B cell (primary cell): ENCODE measurements around the gene KCNJ12. TPM values are rescaled to one million over a fixed set of nuclear protein-coding genes. Genes with fewer than 3 reads are reported as not detected.
"Not testable (repeated sequence)": the region's sequence is repeated elsewhere in the genome, so short reads cannot be mapped to it uniquely, and the experiment has no call there.

ENCODE experiments used
- ATAC-seq: fragments of 200-7000 bp; cut with Tn5 transposase; one replicate; pipeline ENCODE4 v1.10.0; 2021; ENCODE audit warnings: low read depth, mild to moderate bottlenecking, moderate number of reproducible peaks, moderate library complexity
- CTCF ChIA-PET: fragments of 350-600 bp; sonication (Branson Sonifier 250); formaldehyde crosslinking; loops from one replicate; lab custom pipeline; 2021; ENCODE audit warnings: antibody characterized with exemption, inconsistent platforms; lab: Charles Lee
- POLR2A ChIA-PET: fragments of 350-600 bp; sonication (Branson Sonifier 250); formaldehyde crosslinking; loops from one replicate; lab custom pipeline; 2021; ENCODE audit warnings: antibody characterized with exemption; lab: Charles Lee
- DNase-seq: peaks from one replicate; pipeline ENCODE4 v3.0.0; 2013
- H2AFZ ChIP-seq: 2 replicates; pipeline ENCODE4 v1.6.1; 2012; ENCODE audit warnings: mild to moderate bottlenecking, low read depth, low read length; ENCODE audit not compliant: insufficient read depth, poor library complexity, severe bottlenecking
- H3K27ac ChIP-seq, 2 donors: 1 replicate in 1 of 2; 2 replicates in 1 of 2; pipeline ENCODE4 v1.5.1; 2012 to 2013; ENCODE audit warnings: low read length in 2 of 2, mild to moderate bottlenecking in 2 of 2, moderate library complexity in 1 of 2
- H3K27me3 ChIP-seq, 4 experiments: fragments of 200-600 bp in 1 of 4; sonication (generic) in 1 of 4; replicated peaks in 1 of 4; 1 replicate in 2 of 4; 2 replicates in 2 of 4; pipeline versions ENCODE4 v1.6.1 to v1.7.0; 2013 to 2016; ENCODE audit warnings: low read length in 3 of 4, mild to moderate bottlenecking in 2 of 4, mixed read lengths in 1 of 4, moderate library complexity in 1 of 4; ENCODE audit not compliant: insufficient read depth in 4 of 4, control insufficient read depth in 3 of 4; ENCODE audit errors: control extremely low read depth in 1 of 4
- H3K36me3 ChIP-seq, 2 experiments: replicated peaks in 1 of 2; 1 replicate in 1 of 2; 2 replicates in 1 of 2; pipeline versions ENCODE4 v1.6.1 to v1.7.1; 2013; ENCODE audit warnings: low read length in 1 of 2; ENCODE audit not compliant: insufficient read depth in 2 of 2, control insufficient read depth in 1 of 2; ENCODE audit errors: control extremely low read depth in 1 of 2, extremely low read depth in 1 of 2
- H3K4me1 ChIP-seq, 2 donors: fragments of 200-600 bp in 1 of 2; sonication (generic) in 1 of 2; 1 replicate in 1 of 2; 2 replicates in 1 of 2; pipeline versions ENCODE4 v1.5.1 to v1.6.1; 2013 to 2017; ENCODE audit warnings: low read length in 2 of 2; ENCODE audit not compliant: control insufficient read depth in 2 of 2, insufficient read depth in 2 of 2
- H3K4me2 ChIP-seq: replicated peaks from 2 replicates; pipeline ENCODE3; 2012; ENCODE audit warnings: mild to moderate bottlenecking, low read depth, low read length; ENCODE audit not compliant: poor library complexity, severe bottlenecking
- H3K4me3 ChIP-seq, 5 experiments: fragments of 200-600 bp in 1 of 5; sonication (generic) in 1 of 5; 1 replicate in 3 of 5; 2 replicates in 2 of 5; pipeline versions ENCODE4 v1.5.1 to v1.7.0; 2011 to 2016; ENCODE audit warnings: low read length in 4 of 5, mild to moderate bottlenecking in 4 of 5, low read depth in 2 of 5, control low read depth in 1 of 5, moderate library complexity in 1 of 5; ENCODE audit not compliant: insufficient read depth in 1 of 5; ENCODE audit errors: control extremely low read depth in 1 of 5, extremely low read depth in 1 of 5
- H3K79me2 ChIP-seq: fragments of 200-600 bp; sonication (generic); one replicate; pipeline ENCODE4 v1.6.0; 2016; ENCODE audit warnings: low read length; ENCODE audit not compliant: control insufficient read depth, insufficient read depth
- H3K9ac ChIP-seq: fragments of 200-600 bp; sonication (generic); 2 replicates; pipeline ENCODE4 v1.6.1; 2017; ENCODE audit warnings: mild to moderate bottlenecking, low read length, moderate library complexity
- H3K9me3 ChIP-seq, 3 donors: one replicate each; pipeline versions ENCODE4 v1.6.1 to v1.7.1; 2013; ENCODE audit warnings: low read length in 2 of 3; ENCODE audit not compliant: control insufficient read depth in 2 of 3, insufficient read depth in 1 of 3; ENCODE audit errors: control extremely low read depth in 1 of 3
- H4K20me1 ChIP-seq: 2 replicates; pipeline ENCODE4 v1.6.0; 2012; ENCODE audit warnings: mild to moderate bottlenecking, low read length; ENCODE audit not compliant: insufficient read depth, control insufficient read depth, poor library complexity, severe bottlenecking
- H3K27ac Mint-ChIP-seq: one replicate; pipeline ENCODE4 v1.8.0; 2021; ENCODE audit warnings: mixed read lengths
- H3K27me3 Mint-ChIP-seq: one replicate; pipeline ENCODE4 v1.8.0; 2021; ENCODE audit warnings: mixed read lengths
- H3K4me1 Mint-ChIP-seq: one replicate; pipeline ENCODE4 v1.8.0; 2021; ENCODE audit warnings: mixed read lengths
- H3K4me3 Mint-ChIP-seq: one replicate; pipeline ENCODE4 v1.8.0; 2021; ENCODE audit warnings: mixed read lengths
- H3K9me3 Mint-ChIP-seq: one replicate; pipeline ENCODE4 v1.8.0; 2022; ENCODE audit warnings: mixed read lengths; ENCODE audit not compliant: insufficient read depth
- WGBS: methylation state at CpG from one replicate; pipeline ENCODE4 v1.1.5; 2013; ENCODE audit warnings: missing lambda C conversion rate; ENCODE audit not compliant: insufficient coverage; 5-methylcytosine and 5-hydroxymethylcytosine counted together
- intact Hi-C: fragments of 100-400 bp; cut with micrococcal nuclease; formaldehyde crosslinking; loops from one replicate; pipeline ENCODE4 v1.10.0; 2022
- polyA plus RNA-seq: library from polyadenylated mRNA; depleted of rRNA; stranded (reverse); fragments of >200 nt; gene quantifications from 2 replicates; pipeline ENCODE4 v1.2.3, GENCODE V29; 2012
- total RNA-seq, 2 donors: library from RNA; stranded (reverse); fragments of 120-200 nt in 1 of 2; gene quantifications; 1 replicate in 1 of 2; 2 replicates in 1 of 2; pipeline versions ENCODE4 v1.2.3 to v1.2.4, GENCODE V29; 2013 to 2022

The KCNJ12 gene
- total and polyA plus RNA-seq, 2 donors (not counting 1 experiment from before 2014, with no cell fraction given), result not detected

GRCh38 chr17:21426876-21427275 lies 50.7 kb downstream of the KCNJ12 start:
- ATAC-seq, DNase-seq, H4K20me1 ChIP-seq, POLR2A ChIA-PET, H3K27ac ChIP-seq, intact Hi-C loops, H3K4me3 ChIP-seq, H3K79me2 ChIP-seq, H3K4me2 ChIP-seq, H3K27ac Mint-ChIP-seq, H3K9me3 Mint-ChIP-seq, H3K36me3 ChIP-seq, H3K9me3 ChIP-seq, H3K4me3 Mint-ChIP-seq, H3K27me3 ChIP-seq, H3K9ac ChIP-seq, H3K4me1 Mint-ChIP-seq, H3K27me3 Mint-ChIP-seq, H3K4me1 ChIP-seq, H2AFZ ChIP-seq, CTCF ChIA-PET: not testable (repeated sequence)
- 93% methylated on average over 4 of the region's 8 CpGs for WGBS

- H3K4me2 ChIP-seq, intact Hi-C loops, CTCF ChIA-PET, H3K4me3 ChIP-seq, H2AFZ ChIP-seq, H3K27me3 Mint-ChIP-seq, H3K27ac ChIP-seq, H3K79me2 ChIP-seq, H4K20me1 ChIP-seq, H3K9me3 Mint-ChIP-seq, H3K4me3 Mint-ChIP-seq, H3K4me1 Mint-ChIP-seq, DNase-seq, H3K36me3 ChIP-seq, ATAC-seq, H3K27ac Mint-ChIP-seq, H3K27me3 ChIP-seq, H3K4me1 ChIP-seq, H3K9ac ChIP-seq, H3K9me3 ChIP-seq, POLR2A ChIA-PET: not testable (repeated sequence)
- no CpG with 5 or more reads among the region's 3 CpGs for WGBS
Observed at GRCh38 chr17:21427727-21428126, 51.6 kb downstream of the KCNJ12 start.

DNA sequence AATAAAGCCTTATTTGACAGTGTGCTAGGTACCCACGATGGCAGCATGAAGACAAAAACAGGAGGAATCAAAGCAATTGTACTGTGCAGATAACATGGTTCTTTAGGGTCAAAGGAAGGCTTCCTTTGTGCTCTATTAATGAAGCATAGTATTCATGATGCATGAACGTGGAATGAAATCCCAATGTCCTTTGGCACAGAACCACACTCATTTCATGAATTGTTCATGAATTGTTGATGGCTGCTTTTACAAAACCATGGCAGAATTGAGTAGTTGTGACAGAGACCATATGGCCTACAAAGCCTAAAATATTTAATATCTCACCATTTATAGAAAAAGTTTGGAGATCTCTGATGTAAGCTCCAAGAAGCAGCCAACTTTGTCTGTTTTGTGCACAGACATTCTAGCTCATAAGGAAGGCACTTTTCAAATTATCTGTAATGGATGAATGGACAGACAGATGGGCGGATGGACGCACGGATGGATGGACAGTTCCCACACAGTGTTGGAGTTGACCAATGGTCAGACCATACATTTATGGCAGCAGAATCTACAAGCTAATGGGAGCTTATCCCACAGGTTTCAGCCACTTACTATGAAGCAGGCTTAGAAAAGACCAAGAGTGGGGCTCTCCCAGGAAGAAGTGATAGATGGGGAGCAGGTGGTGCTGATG lies 52.7 kb downstream of the KCNJ12 start:
- H3K9ac ChIP-seq, H3K4me3 Mint-ChIP-seq, H3K36me3 ChIP-seq, POLR2A ChIA-PET, H2AFZ ChIP-seq, H3K79me2 ChIP-seq, intact Hi-C loops, ATAC-seq, CTCF ChIA-PET, H3K4me1 ChIP-seq, H3K27ac ChIP-seq, H3K27ac Mint-ChIP-seq, H3K9me3 Mint-ChIP-seq, H3K4me2 ChIP-seq, DNase-seq, H3K27me3 Mint-ChIP-seq, H3K4me3 ChIP-seq, H4K20me1 ChIP-seq, H3K9me3 ChIP-seq, H3K4me1 Mint-ChIP-seq, H3K27me3 ChIP-seq: not testable (repeated sequence)
- 100% methylated on average over 1 of the region's 5 CpGs for WGBS

DNA sequence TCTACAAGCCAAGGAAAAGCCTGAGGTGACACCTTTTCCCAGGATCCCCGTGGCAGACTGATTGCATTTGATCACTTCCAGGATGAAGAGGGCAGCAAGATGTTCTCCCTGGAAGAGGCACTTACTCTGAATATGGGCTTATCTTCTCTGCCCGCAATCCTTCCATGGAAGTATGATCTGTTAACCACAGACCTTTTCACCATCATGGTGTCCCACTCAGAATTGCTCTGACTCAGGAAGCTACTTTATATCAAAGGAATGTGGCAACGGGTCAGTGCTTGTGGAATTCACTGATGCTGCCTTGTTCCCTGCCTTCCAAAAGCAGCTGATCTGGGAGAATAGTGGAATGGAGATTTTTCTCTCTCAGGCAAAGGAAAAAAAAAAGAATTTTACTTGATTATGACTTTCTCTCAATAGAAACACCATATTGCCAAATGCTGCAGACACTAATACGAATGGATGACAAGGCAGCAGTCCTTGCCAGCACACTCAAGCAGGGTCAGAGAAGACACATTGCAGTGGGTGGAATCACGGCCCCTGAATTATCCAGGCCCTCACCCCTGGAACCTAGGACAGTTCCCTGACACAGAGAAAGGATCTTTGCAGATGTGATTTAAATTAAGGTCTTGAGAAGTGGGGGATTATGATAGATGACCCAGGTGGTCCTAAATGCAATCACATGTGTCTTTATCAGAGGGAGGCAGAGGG lies 53.9 kb downstream of the KCNJ12 start:
- H3K4me1 ChIP-seq, H2AFZ ChIP-seq, H3K79me2 ChIP-seq, H3K4me3 Mint-ChIP-seq, H3K27me3 ChIP-seq, H3K27ac Mint-ChIP-seq, H3K4me1 Mint-ChIP-seq, H3K27me3 Mint-ChIP-seq, H3K9me3 Mint-ChIP-seq, H3K4me2 ChIP-seq, H3K27ac ChIP-seq, DNase-seq, H3K4me3 ChIP-seq, ATAC-seq, POLR2A ChIA-PET, intact Hi-C loops, H3K9me3 ChIP-seq, CTCF ChIA-PET, H3K36me3 ChIP-seq, H3K9ac ChIP-seq, H4K20me1 ChIP-seq: not testable (repeated sequence)
- no CpG with 5 or more reads among the region's 5 CpGs for WGBS
